Measurements from ENCODE around the gene LAMA3. TPM values are rescaled to one million over a fixed set of nuclear protein-coding genes. Genes with fewer than 3 reads are reported as not detected.
A peak's percentile ranks its signal among the peaks of the same experiment; 100 is the strongest.

LAMA3 gene
- total and polyA plus RNA-seq, 10 of the 15 experiments (the other 5 are each of a cell fraction or from before 2014, with no cell fraction given), result 0.37 to 6.5 (median 5.4) TPM

DNA sequence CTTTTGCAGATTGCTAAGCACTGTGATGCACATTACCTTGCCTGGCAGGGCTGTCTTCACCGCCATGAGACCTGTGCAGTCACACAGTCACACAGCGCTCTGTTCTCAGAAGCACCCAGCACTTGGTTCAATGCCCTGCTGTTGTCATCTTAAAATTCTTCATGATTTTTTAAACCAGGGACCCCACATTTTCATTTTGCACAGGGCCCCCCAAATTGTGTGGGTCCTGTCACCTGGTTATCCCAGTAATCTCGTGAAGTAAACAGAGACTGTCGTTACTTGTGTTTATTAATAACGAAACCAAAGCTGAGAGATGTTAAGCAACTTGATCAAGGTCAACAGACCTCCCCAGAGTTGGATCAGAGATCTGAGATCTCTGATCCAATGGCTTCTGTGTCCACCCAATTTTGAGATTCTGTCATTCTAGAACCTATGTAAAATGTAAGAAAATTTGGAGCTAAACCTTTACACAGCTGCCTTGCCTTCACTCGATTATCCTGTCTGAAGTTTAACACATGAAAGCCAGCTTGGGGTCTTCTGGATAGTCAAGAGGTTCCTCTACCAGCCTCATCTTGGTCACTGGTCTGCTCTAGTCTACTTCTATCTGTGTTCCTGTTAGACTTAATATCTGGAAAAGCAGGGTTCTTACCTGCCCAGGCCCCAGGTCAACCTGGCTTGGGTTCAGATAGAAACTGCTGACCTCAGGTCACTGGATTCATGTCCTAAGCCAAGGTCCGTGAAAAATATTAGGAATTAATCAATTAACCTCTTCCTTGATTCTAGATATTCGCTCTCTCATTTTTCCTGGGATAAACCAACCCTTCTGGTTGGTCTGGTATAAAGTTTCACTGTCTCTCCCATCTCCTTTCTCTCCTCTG, 311.6 kb downstream of the LAMA3 start:
- ChIA-PET SMC1A (ENCODE audit: uncharacterized antibody, unreplicated experiment) (interaction anchor here (0.9 to 1.1 kb wide), 2 partner anchors 9 to 20 kb away, joined by 5 read pairs; no protein-coding TSS in a partner anchor), RAD21 (ENCODE audit: unreplicated experiment) (no interaction called here), CTCF (interaction anchor here (1.0 kb wide), 2 partner anchors 15 to 82 kb away, joined by 3 read pairs; no protein-coding TSS in a partner anchor), POLR2A (no interaction called here)
- Histone ChIP-seq H3K4me1 (ENCODE audit: control insufficient read depth, insufficient read depth, low read length) (peaks cover 51% of the 10 kb centered on the region), H3K36me3 (ENCODE audit: control insufficient read depth in 2 of 2, insufficient read depth in 2 of 2, low read length in 1 of 2) (no peaks in the 10 kb centered on the region), H3K27ac (ENCODE audit: control insufficient read depth, insufficient read depth) (peak overlapping the region; percentile 41), H3K9me3 (replicated peaks; ENCODE audit: control insufficient read depth, insufficient read depth, low read length) (no peaks in the 10 kb centered on the region), H3K4me2 (ENCODE audit: control insufficient read depth, insufficient read depth) (peak overlapping the region; percentile 46), H3K9ac (ENCODE audit: control insufficient read depth, insufficient read depth, low read length) (0 out of 2 replicates have a peak overlapping the region, but pooled peaks have one; percentile 2), H4K20me1 (ENCODE audit: control insufficient read depth, insufficient read depth) (no peaks in the 10 kb centered on the region), H3K79me2 (ENCODE audit: control insufficient read depth, insufficient read depth, low read length) (no peaks in the 10 kb centered on the region), H3K27me3 (replicated peaks in 1 of 2; ENCODE audit: control insufficient read depth in 2 of 2, insufficient read depth in 2 of 2, low read length in 1 of 2) (no peaks in the 10 kb centered on the region), H3K4me3 (0 out of 2 replicates have a peak overlapping the region, but pooled peaks have one; percentile 1), H2AFZ (ENCODE audit: control insufficient read depth, low read depth, low read length) (no peak overlapping the region; the same call in 1 of the 2 replicates)
- DNase-seq (ENCODE audit: low read depth, low spot score) (no peak), FAIRE-seq (no peak), ATAC-seq (peak; percentile 36)
- BruUV-seq (replicated peaks), result no TSS peak
- in situ Hi-C loops (cut with MboI) (no loop called here), intact Hi-C loops (cut with micrococcal nuclease; ENCODE audit: unreplicated experiment) (no loop called here)
- 0 out of 2 replicates have a peak, but pooled peaks have one; percentile 34 for TF ChIP-seq FOXM1 (IDR thresholded peaks at IDR 0.05; ENCODE audit: low read depth, low read length)
- peak; percentile 65 for TF ChIP-seq NFIC (IDR thresholded peaks at IDR 0.05; ENCODE audit: low read depth, low read length)
- no peak for TF ChIP-seq EGR1 (IDR thresholded peaks at IDR 0.05; ENCODE audit: borderline replicate concordance in 1 of 2, low read depth in 2 of 2, low read length in 2 of 2)
- no peak for TF ChIP-seq ZNF687 (IDR thresholded peaks at IDR 0.05)
- no peak for TF ChIP-seq HDAC6 (IDR thresholded peaks at IDR 0.05; ENCODE audit: unreplicated experiment)
- no peak for TF ChIP-seq FOXK2 (IDR thresholded peaks at IDR 0.05)
- no peak for TF ChIP-seq MTA2 (IDR thresholded peaks at IDR 0.05; ENCODE audit: low read depth)
- TF ChIP-seq CREB1 (IDR thresholded peaks at IDR 0.05; ENCODE audit: low read depth), result peak; percentile 20; the same call in 1 of the 2 replicates
- peak; percentile 85 for TF ChIP-seq JUNB (IDR thresholded peaks at IDR 0.05)
- no peak for TF ChIP-seq CHD4 (IDR thresholded peaks at IDR 0.05)
- TF ChIP-seq YY1 (IDR thresholded peaks at IDR 0.05; ENCODE audit: low read depth, low read length), result peak; percentile 20; the same call in 1 of the 2 replicates
- TF ChIP-seq, protein P1, sequence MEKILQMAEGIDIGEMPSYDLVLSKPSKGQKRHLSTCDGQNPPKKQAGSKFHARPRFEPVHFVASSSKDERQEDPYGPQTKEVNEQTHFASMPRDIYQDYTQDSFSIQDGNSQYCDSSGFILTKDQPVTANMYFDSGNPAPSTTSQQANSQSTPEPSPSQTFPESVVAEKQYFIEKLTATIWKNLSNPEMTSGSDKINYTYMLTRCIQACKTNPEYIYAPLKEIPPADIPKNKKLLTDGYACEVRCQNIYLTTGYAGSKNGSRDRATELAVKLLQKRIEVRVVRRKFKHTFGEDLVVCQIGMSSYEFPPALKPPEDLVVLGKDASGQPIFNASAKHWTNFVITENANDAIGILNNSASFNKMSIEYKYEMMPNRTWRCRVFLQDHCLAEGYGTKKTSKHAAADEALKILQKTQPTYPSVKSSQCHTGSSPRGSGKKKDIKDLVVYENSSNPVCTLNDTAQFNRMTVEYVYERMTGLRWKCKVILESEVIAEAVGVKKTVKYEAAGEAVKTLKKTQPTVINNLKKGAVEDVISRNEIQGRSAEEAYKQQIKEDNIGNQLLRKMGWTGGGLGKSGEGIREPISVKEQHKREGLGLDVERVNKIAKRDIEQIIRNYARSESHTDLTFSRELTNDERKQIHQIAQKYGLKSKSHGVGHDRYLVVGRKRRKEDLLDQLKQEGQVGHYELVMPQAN (conservative IDR thresholded peaks at IDR 0.05), result no peak
- peak; percentile 58 for TF ChIP-seq RUNX3 (IDR thresholded peaks at IDR 0.05; ENCODE audit: low read length)
- TF ChIP-seq, protein P2, sequence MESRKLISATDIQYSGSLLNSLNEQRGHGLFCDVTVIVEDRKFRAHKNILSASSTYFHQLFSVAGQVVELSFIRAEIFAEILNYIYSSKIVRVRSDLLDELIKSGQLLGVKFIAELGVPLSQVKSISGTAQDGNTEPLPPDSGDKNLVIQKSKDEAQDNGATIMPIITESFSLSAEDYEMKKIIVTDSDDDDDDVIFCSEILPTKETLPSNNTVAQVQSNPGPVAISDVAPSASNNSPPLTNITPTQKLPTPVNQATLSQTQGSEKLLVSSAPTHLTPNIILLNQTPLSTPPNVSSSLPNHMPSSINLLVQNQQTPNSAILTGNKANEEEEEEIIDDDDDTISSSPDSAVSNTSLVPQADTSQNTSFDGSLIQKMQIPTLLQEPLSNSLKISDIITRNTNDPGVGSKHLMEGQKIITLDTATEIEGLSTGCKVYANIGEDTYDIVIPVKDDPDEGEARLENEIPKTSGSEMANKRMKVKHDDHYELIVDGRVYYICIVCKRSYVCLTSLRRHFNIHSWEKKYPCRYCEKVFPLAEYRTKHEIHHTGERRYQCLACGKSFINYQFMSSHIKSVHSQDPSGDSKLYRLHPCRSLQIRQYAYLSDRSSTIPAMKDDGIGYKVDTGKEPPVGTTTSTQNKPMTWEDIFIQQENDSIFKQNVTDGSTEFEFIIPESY (IDR thresholded peaks at IDR 0.05), result 0 out of 2 replicates have a peak, but pooled peaks have one; percentile 11
- 29% methylated on average over 8 of the region's 8 CpGs for WGBS (ENCODE audit: insufficient coverage, insufficient replicate concordance, low lambda C conversion rate, missing lambda C conversion rate)

All from GM12878 (cell line).